Measurements from ENCODE around the gene ZNF780A.

DNA sequence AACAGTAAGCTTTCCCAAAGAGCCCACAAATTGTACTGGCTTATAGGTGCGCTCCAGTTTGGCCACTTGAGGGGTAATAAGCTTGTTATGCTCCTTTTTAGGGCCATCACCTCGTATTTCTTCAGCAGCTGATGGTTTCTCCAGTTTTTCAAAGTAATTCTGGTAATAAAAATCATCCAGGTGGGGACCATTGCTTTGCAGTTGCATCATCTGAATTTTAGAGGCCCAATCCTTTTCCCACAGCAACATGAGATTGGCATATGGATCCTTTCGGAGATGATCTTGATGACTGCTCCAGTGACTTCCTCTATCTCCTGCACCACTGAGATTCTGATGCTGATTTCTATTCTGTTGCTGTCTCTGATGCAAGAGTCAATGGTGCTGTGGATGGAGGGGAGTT lies 66.8 kb downstream of the ZNF780A start:
- TF ChIP-seq ZBTB7A (IDR thresholded peaks at IDR 0.05; ENCODE audit: low read depth), result no peak
- no peak for TF ChIP-seq TAF1 (IDR thresholded peaks at IDR 0.05; ENCODE audit: low read depth)
- no peak for TF ChIP-seq EP300 (IDR thresholded peaks at IDR 0.05; ENCODE audit: borderline replicate concordance)
- TF ChIP-seq EGR1 (IDR thresholded peaks at IDR 0.05), result no peak
- TF ChIP-seq, protein P1, sequence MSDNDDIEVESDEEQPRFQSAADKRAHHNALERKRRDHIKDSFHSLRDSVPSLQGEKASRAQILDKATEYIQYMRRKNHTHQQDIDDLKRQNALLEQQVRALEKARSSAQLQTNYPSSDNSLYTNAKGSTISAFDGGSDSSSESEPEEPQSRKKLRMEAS (IDR thresholded peaks at IDR 0.05), result no peak
- TF ChIP-seq YY1 (IDR thresholded peaks at IDR 0.05; ENCODE audit: low read depth), result no peak
- no peak for TF ChIP-seq REST (IDR thresholded peaks at IDR 0.05; ENCODE audit: low read depth)
- TF ChIP-seq, protein P2, sequence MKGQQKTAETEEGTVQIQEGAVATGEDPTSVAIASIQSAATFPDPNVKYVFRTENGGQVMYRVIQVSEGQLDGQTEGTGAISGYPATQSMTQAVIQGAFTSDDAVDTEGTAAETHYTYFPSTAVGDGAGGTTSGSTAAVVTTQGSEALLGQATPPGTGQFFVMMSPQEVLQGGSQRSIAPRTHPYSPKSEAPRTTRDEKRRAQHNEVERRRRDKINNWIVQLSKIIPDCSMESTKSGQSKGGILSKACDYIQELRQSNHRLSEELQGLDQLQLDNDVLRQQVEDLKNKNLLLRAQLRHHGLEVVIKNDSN (IDR thresholded peaks at IDR 0.05), result no peak
- no peak for TF ChIP-seq FOXM1 (IDR thresholded peaks at IDR 0.05; ENCODE audit: borderline replicate concordance, low read depth)
- no peak for TF ChIP-seq RAD21 (IDR thresholded peaks at IDR 0.05; ENCODE audit: low read depth)
- TF ChIP-seq TEAD4 (IDR thresholded peaks at IDR 0.05), result no peak
- no peak for TF ChIP-seq CREB1 (IDR thresholded peaks at IDR 0.05; ENCODE audit: low read depth)
